MV-4-11 (cell line): ENCODE results near the gene AGK.
A peak's percentile ranks its signal among the peaks of the same experiment; 100 is the strongest.

ENCODE experiments used
- DNase-seq: peaks from one replicate; lab custom pipeline; 2025; lab: John Stamatoyannopoulos, UW

Gene AGK, protein sequence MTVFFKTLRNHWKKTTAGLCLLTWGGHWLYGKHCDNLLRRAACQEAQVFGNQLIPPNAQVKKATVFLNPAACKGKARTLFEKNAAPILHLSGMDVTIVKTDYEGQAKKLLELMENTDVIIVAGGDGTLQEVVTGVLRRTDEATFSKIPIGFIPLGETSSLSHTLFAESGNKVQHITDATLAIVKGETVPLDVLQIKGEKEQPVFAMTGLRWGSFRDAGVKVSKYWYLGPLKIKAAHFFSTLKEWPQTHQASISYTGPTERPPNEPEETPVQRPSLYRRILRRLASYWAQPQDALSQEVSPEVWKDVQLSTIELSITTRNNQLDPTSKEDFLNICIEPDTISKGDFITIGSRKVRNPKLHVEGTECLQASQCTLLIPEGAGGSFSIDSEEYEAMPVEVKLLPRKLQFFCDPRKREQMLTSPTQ

DNA sequence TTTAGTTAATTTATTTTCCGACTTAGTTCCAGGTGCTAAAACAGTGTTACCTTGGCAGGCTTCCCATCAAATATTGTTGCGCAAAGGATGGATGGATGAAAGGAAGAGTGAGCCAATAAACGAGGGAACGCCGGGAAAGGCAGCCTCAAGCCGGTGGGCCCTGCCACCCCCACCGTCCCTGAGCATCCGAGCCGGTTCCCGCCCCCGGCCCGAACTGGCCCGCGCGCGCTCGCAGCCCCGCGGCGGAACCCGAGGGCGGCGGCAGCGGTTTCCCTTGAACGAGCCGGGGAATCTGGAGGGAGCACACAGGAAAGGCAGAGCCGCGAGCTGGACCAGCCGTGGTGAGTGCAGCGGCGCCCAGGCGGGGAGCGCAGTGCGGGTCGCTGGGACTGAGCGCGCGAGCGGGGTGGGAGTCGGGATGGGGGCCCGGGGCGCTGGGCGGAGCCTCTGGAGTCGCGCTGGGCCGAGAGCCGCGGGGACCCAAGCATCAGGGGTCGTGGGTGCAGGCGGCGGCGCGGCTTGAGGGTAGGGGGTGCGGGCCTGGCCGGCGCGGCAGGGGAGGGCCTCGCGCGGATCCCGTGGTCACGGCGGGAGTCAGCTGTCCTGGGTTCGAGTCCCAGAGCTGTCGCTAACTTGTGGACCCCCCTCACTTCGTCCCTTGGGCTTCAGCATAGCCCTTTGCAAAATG is at the start of gene AGK:
TSS of gene AGK (plus strand) at position 317 of the 688 bp plus-strand sequence. CDS start 4,057 bp downstream, outside the sequence.
- peak; percentile 11 for DNase-seq

DNA sequence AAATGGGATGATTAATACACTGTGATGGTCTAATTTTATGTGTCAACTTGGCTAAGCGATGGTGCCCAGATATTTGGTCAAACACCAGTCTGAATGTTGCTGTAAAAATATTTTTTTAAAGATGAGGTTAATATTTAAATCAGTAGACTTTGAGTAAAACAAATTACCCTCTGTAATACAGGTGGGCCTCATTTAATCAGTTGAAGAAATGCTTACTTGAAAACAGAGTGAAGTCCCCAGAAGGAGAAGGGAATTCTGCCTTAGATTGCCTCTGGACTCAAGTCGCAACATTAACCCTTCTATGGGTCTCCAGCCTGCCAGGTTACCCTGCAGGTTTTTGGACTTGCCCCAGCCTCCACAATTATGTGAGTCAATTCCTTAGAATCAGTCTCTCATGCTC is 49.8 kb upstream of the AGK start:
- DNase-seq = no peak

DNA sequence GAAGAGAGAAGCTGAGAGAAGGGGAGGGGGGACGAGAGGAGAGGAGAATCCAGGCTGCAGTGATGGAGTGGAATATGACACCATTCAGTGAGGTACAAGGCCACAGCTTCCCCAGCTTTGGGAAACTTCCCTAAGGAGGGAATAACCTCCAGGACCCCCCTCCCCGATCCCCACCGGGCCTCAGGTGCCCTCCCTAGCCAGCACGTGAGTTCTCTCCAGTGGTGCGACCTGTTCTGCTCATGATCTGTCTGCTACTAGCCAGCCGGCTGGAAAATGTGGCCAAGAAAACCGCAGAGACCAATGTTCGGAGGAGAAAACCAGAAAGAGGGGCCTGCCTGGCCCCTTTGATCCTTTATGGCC is 39.9 kb upstream of the AGK start:
- DNase-seq = no peak

DNA sequence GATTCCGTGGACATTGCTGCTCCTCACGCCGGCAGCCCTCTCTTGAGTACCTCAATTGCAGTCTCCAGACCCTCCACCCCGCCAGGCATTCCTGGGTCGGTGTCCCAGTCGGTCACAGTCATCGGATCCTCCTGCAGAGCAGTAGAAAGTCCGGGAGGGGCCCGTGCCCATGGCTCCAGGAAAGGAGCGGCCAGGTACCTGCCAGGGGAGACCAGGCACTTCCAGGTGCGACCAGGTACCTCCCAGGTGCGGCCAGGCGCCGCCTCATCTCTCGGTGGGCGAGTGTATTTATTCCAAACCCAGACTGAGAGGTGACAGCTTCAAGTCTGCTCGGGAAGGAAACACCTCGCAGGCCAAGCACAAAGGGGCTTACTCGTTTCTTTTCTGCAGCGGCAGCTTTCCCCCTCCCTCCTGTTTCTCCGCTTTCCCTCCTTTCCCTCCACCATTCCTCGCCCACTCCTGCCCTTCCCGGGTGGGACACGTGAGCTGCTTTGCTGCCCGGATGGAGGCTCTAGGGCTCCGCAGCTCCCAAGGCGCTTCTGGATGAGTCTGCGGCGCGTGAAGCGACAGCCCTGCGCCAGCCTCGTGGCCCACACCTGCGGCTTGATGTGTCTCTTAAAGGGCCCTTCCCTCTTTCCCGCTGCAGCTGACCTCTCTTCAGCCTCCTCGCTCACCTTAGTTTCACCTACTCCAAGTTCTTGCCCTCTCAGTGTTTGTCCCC is 39.4 kb upstream of the AGK start:
- no peak for DNase-seq

DNA sequence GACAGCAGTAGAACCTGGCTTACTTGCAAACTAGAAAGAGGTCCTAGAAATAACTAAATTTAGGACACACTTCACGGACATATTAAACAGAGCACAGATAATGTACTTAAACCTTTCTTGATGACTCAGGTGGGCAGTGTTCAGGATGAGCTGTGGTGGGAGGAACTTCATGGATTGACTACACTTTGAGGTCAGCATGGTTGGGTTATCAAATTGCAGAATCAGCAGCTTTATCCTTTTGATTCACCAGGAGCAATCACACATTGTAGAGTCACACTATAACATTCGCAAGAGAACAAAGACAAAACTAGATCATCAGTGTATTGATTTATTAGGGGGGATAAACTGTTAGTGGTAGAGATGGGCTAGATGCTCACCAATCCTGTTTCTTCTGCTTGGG is 38.6 kb upstream of the AGK start:
- no peak for DNase-seq

DNA sequence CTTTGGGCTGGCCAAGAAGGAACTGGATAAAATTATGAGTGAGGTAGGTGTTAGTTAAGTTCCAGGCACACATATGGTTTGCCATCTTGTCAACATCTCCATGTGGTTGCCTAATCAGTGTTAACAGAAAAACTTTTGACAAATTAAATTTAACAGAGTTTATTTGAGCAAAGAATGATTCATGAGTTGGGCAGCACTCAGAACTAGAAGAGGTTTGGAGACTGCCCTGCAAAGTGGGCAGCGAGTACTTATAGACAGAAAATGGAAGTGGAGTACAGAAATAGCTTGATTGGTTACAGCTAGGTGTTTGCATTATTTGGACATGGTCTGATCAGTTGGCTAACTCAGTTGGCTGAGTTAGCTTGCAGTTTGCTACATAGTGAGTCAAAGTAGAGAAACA is 37.5 kb upstream of the AGK start:
- no peak for DNase-seq

DNA sequence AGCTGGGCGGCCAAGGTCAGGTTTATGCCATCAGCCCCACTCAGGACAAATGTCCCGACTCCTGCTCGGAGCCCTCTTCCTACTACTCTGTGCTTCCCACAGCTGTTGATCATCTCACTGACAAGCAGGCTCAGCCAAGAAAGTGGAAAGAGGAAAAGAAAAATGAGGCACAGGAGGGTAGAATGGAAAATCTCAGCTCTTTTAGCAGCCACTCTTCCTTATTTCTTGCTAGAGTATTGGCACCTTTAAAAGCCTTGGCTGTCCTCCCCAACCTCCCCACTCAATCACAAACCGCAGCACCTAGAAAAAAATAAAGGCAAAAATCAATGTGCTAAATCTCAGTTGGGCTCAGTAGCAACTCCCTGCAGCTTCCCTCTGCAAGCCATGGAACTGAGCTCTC is 35.3 kb upstream of the AGK start:
- no peak for DNase-seq

DNA sequence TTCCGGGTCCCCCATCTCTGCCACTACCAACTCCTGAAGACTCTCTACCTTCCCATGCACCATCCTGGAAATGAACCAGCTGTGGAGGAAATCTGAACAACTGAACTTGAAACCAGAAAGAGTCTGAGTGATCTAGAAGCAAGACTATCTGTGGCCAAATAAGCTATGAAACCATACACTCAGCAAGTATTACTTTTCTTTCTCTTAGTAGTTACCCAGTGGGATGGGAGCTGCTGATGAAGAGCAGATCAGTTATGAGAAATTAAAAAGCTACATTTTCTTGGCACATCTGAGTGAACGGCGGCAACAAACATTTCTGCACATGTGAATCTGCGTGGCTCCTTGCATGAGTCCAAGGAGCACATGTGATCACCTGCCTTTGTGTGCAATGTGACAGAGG is 31.6 kb upstream of the AGK start:
- no peak for DNase-seq

DNA sequence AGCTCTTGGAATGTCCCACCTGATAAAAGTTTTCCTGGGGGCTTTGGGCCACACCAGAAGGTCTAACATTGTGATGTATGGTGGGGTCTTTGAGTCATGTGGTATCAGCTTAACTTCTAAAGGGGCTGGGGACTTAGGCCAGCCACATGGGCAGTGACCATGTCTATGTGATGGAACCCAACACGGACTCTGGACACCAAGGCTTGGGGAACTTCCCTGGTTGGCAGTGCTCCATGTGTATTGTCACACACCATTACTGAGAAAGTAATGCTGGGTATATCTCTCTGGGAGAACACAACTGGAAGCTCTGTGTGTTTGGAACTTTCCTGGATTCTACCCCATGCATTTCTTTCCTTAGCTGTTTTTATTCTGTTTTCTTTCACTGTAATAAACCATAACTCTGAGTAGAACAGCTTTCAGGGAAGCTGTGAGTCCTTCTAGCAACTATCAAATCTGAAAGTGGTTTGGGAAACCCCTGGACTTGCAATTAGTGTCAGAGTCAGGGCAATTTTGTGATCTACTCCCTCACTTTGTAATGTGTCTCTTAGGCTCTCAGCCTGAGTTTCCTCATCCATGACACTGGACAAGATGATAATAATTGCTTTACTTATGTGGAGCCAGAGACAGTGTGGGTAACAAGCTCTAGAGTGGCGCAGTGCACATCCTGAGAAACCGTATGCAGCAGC is 28.4 kb upstream of the AGK start:
- no peak for DNase-seq

DNA sequence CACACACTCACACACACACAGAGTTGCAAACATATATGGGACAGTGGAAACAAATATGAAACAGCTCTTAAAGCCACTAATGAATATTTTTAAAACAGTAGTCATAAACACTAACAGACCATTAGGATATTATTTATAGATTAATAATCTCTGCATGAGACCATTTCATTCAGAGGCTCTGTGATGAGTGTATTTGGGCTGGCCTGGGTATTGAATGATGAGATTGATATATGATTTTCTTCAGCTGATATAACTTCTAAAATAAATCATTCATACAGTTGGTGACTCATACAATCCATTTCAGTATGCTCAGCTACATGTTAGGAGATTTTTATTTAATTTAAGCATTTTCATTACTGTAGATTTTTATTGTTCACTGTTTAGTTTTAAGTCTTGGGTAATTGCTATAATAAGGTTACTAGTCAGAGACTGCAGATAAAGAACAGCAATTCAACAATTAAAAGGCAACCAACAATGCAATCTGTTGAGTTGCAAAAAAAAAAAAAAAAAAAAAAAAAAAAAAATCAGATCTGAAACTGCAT is 25.2 kb upstream of the AGK start:
- no peak for DNase-seq

DNA sequence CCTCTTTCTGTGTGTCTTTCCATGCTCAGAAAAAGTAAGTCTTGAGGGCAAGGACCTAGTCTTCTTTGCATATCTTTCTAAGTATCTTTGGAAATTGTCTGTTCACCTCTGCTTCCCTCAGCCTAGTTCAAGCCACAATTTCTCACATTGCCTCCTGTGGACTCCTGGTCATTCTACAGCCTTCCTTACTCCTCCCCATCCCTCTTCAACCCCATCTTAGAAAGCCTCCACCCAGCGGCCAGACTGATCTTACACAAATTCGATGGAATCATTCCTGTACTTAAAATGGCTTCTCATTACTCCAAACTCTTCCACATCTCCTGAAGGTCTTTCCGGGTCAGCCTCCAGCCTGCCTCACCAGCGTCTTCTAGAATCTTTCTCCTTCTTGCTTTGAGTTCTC is 24.1 kb upstream of the AGK start:
- DNase-seq = no peak

DNA sequence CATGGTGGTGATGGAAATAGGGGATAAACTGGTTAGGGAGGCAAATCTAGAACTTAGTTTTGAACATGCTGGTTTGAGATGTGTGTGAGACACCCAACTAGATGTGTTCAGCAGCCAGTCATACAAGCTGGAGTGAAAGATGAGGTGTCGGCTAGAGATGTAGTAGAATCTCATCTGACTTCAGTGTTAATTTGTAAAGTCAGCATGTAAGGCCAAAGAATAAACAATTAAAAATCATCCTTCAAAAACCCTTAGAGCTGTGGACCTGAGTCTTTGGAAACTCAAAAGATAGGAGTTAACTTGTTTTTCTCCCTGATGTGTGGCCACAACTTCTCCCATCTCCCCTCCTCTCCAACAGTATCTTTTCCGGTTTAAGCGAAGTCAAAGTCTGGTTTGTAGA is 22.8 kb upstream of the AGK start:
- DNase-seq = no peak

DNA sequence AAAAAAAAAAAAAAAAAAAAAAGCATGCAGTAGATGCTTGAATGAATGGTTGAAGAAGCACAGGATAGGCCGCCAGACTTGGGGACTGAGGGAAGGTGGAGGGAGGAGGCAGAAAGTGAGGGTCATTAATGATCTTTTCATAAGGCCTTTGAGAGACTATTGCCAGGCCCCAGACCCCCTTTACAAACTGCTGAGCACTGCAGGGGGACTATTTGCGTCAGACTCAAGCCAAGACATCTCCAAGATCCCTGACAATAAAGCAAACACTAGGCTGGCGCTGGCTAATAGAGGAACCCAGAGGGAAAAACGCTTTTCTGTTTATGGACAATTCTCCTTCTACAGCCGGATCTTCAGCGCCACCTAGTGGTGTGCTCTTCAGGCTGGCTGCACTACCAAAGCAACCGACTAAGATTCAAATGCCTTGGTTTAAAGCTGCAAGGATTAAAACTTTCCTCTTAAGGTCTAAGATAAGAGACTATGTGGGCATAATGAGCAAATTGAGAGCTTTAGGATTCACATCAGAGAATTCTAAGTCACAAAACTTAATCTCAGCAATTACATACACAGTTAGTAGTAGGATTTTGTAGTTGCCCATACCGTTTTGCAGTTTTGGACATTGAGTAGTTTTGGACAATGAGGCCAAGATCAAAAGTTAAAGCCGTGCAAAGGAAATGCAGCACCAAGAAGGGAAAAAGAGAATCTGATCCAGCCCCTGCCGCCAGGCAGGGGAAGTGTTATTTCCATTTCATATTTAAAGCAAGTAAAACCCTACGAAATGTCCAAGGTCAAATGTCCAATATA is 17.9 kb upstream of the AGK start:
- DNase-seq = peak; percentile 29

DNA sequence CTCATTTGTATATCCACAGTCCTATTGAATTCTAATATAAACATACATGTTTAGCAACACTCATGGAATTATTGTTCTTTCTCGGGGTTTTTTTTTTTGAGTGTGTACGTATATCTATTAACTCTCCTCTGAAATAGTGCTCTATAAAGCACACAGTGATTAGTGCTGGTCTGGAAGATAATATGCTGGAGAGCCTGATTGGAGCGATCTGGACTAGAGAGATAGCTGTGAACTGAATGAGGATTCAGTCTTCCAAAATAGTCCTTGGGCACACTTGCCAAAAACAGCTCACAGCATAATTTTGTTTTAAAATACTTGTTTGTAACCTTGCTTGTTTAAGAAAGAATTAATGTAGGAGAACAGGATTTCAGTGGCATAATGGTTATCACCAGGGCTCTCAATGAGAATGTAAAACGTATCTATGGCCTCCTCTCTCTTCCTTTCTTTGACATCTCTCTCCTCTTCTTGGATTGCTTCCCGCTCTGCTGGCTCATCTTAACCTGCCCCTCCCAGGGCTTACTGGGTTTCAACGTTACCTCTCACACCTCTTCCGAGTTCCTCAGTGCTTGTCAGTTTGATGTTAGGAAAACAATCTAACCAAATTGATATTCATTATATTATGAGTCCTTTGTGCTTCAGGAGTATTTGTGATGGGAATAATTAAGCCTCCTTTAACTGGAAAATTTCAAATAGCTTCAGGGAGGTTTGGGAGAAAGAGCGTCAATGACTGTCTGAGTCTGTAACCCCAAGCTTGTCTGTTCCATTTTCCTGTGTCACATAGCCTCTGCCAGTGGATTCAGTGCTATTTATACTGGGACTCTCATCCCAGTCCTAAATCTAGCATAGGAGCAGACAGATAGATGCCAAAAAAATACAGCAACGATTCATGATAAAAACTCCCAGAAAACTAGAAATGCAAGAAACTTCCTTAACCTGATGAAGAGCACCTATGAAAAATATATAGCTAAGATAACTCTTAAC is 16.2 kb upstream of the AGK start:
- no peak for DNase-seq

DNA sequence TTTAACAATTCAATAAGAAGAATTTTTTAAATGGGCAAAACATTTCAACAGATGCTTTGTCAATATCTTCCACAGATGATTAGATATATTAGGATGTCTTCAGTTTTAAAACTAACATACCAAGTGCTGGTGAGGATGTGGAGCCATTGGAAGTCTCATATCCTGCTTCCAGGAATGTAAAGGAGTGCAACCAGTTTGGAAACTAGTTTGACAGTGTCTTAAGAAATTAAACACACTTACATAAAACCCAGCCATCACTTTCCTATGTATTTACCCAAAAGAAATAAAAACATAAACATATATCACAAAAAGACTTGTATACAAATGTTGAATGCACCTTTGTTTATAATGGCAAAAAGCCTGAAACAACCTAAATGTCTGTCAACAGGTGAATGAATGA is 13.3 kb upstream of the AGK start:
- DNase-seq = no peak

DNA sequence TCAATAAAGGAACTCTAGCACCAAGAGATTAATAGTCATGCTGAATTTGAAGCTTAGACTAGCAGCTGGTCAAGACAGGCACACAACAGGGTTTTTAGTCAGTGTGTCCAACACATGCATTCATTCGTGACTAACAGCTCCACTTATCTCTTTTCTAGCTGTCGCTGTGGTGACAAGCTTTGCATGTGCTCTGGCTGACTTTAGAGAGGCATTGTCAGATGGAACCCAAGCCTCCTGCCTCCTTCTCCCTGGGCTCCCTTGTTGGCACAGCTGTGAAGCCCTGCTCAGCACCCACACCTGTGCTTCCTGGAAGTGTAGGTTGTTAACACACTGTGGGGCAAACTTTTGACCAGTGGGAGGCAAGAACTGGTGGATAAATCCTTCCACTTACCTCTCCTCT is 9.8 kb upstream of the AGK start:
- no peak for DNase-seq

DNA sequence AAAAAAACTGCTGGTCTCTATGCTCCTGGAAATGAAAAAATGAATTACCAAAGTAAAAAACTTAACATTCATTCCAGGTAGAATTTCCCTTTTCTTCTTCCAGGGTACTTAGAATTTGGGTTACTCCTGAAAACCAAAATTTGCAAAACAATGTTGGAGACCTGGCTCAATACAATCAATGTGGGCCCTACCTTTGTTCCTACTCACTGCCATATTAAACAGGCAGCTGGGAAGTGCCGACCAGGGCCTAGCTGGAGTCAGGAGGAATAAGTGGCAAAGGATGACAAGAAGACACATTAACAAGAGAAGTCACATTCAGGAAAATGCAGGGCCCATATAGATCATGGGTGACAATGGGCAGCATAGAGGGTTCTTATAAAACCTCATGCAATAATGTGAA is 6.4 kb upstream of the AGK start:
- no peak for DNase-seq

DNA sequence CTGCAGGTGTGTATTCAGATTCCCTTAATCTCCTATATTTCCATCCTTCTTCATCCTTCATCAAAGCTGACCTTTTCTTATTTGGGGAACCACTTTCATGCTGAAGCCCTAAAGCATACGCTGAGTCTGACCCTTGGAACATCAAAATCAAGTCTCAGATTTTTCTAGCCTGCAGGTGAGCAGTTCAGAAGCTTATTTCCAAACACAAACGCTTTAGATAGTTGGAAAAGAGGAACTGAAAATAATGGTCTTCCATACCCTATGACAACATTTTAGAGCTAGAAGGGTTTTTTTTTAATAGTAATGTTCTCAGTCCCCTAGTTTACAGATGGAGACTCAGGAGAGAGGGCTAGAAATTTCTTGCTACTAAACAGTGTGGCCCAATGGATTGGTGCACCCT is 1.6 kb upstream of the AGK start:
- peak; percentile 26 for DNase-seq

DNA sequence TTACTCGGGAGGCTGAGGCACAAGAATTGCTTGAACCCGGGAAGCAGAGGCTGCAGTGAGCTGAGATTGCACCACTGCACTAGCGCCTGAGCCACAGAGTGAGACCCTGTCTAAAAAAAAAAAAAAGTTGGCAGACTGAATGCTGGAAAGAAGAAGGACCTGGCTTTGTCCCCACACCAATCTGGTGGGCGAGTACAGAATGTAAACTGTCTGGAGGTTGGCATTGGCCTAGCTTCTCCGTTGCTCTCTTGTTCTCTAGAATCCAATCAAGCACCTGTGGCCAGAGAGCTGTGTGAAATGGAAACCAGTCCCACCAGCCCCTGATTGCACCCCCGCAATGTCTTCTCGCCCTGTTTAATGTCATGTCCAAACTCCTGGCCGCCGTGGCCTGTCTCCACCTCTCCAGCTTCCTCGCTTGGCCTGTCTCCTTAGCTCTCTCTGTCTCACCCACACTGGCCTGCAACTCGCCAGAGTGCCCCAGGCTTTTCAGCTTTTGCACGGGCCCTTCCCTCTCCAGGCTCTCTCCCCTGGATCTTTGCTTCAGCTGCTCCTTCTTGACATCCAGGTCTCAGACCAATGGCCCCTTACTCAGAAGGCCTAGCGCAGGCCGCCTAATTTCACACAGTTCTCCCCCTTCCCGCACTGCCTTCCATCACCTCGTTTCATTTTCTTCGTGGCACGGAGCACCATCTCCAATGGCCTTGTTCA is 670 bp upstream of the AGK start:
- DNase-seq = no peak

DNA sequence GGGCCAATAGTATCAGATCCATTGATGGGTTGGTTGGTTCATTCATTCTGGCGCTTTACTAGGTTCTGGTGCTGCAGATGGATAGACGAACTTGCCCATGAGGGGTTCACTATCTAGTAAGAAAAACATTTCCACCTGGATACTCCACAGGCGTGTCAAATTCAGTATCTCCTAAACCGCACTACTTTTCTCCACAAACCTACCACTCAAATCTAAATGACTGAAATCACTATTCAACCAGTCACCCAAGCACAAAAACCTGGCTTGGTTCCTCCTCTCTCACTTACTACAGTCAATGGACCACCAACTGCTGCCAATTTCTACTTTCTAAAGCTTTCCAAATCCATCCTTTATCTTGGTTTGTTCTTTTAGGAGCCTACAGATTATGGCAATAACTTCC is 572 bp downstream of the AGK start:
- DNase-seq = no peak
